HEK293 (cell line): ENCODE results near the gene PSME4.
"Not testable (repeated sequence)": the region's sequence is repeated elsewhere in the genome, so short reads cannot be mapped to it uniquely, and the experiment has no call there.

ENCODE experiments used
- CTCF ChIA-PET: fragments of 350-600 bp; formaldehyde crosslinking; extraction: SDS; loops from one replicate; lab custom pipeline; 2021; ENCODE audit warnings: antibody characterized with exemption; lab: Yijun Ruan, JAX
- POLR2A ChIA-PET: fragments of 300-600 bp; formaldehyde crosslinking; extraction: SDS; loops from one replicate; lab custom pipeline; 2020; ENCODE audit warnings: antibody characterized with exemption, inconsistent platforms; lab: Yijun Ruan, JAX
- H3K27ac ChIP-seq: fragments of 200-500 bp; sonication (Bioruptor generic); 2 replicates; pipeline ENCODE4 v1.5.1; 2014; ENCODE audit warnings: low read depth, low read length, control low read depth, inconsistent platforms; ENCODE audit errors: extremely low read depth
- H3K36me3 ChIP-seq, 2 experiments: fragments of 200-500 bp in 1 of 2; sonication (Bioruptor generic) in 1 of 2; 1 replicate in 1 of 2; 2 replicates in 1 of 2; pipeline ENCODE4 v1.5.1; 2014 to 2017; ENCODE audit warnings: inconsistent platforms in 2 of 2, low read length in 2 of 2; ENCODE audit not compliant: control insufficient read depth in 2 of 2, insufficient read depth in 1 of 2
- H3K4me1 ChIP-seq: fragments of 200-500 bp; sonication (Bioruptor generic); 2 replicates; pipeline ENCODE4 v1.5.1; 2014; ENCODE audit warnings: mild to moderate bottlenecking, low read length, inconsistent platforms; ENCODE audit not compliant: control insufficient read depth, insufficient read depth
- H3K4me3 ChIP-seq: 2 replicates; pipeline ENCODE4 v1.5.1; 2011; ENCODE audit warnings: low read depth, mild to moderate bottlenecking, control low read depth, low read length, moderate library complexity
- H3K9me3 ChIP-seq: fragments of 200-500 bp; sonication (Bioruptor generic); 2 replicates; pipeline ENCODE4 v1.5.1; 2014; ENCODE audit warnings: low read depth, low read length, inconsistent platforms; ENCODE audit not compliant: control insufficient read depth, insufficient read depth
- HOXA7 ChIP-seq: sonication (generic); formaldehyde crosslinking; IDR thresholded peaks from 2 replicates; pipeline ENCODE4 v1.8.1; 2022; ENCODE audit warnings: missing genetic modification reagents, borderline replicate concordance
- PRDM1 ChIP-seq: fragments of 450-650 bp; formaldehyde crosslinking; IDR thresholded peaks from 2 replicates; pipeline ENCODE4; 2016; ENCODE audit warnings: missing biosample characterization, missing genetic modification characterization
- SCRT2 ChIP-seq: fragments of 450-650 bp; formaldehyde crosslinking; IDR thresholded peaks from 2 replicates; pipeline ENCODE4 v1.5.1; 2016; ENCODE audit warnings: missing biosample characterization, missing genetic modification characterization
- SP2 ChIP-seq: fragments of 450-650 bp; formaldehyde crosslinking; IDR thresholded peaks from 2 replicates; pipeline ENCODE4 v1.5.1; 2016; ENCODE audit warnings: missing biosample characterization, missing genetic modification characterization
- ZNF155 ChIP-seq: fragments of 450-650 bp; formaldehyde crosslinking; IDR thresholded peaks from 2 replicates; pipeline ENCODE4 v1.5.1; 2016; ENCODE audit warnings: missing biosample characterization, missing genetic modification characterization
- ZNF16 ChIP-seq: fragments of 450-650 bp; formaldehyde crosslinking; IDR thresholded peaks from 2 replicates; pipeline ENCODE4 v1.5.1; 2016; ENCODE audit warnings: low read depth, missing biosample characterization, missing genetic modification characterization
- ZNF184 ChIP-seq: fragments of 450-650 bp; IDR thresholded peaks from 2 replicates; pipeline ENCODE4 v1.5.1; 2018; ENCODE audit warnings: missing biosample characterization, mild to moderate bottlenecking, missing genetic modification characterization
- ZNF341 ChIP-seq: fragments of 450-650 bp; formaldehyde crosslinking; IDR thresholded peaks from 2 replicates; pipeline ENCODE4; 2016; ENCODE audit warnings: low read depth, missing biosample characterization, missing genetic modification characterization
- ZNF391 ChIP-seq: fragments of 450-650 bp; formaldehyde crosslinking; IDR thresholded peaks from 2 replicates; pipeline ENCODE4 v1.5.1; 2016; ENCODE audit warnings: low read depth, missing biosample characterization, missing genetic modification characterization, borderline replicate concordance
- ZNF560 ChIP-seq: fragments of 450-650 bp; formaldehyde crosslinking; IDR thresholded peaks from 2 replicates; pipeline ENCODE4 v1.5.1; 2017; ENCODE audit warnings: missing biosample characterization, missing genetic modification characterization, borderline replicate concordance
- ZNF585B ChIP-seq: fragments of 450-650 bp; formaldehyde crosslinking; IDR thresholded peaks from 2 replicates; pipeline ENCODE4 v1.5.1; 2016; ENCODE audit warnings: missing biosample characterization, missing genetic modification characterization
- ZNF777 ChIP-seq: fragments of 450-650 bp; formaldehyde crosslinking; IDR thresholded peaks from 2 replicates; pipeline ENCODE4 v1.5.1; 2017; ENCODE audit warnings: missing biosample characterization, missing genetic modification characterization, borderline replicate concordance
- ZXDB ChIP-seq: fragments of 450-650 bp; formaldehyde crosslinking; IDR thresholded peaks from 2 replicates; pipeline ENCODE4 v1.5.1; 2016; ENCODE audit warnings: missing biosample characterization, missing genetic modification characterization
- TF ChIP-seq, protein P1 (sequence below): fragments of 450-650 bp; formaldehyde crosslinking; IDR thresholded peaks from 2 replicates; pipeline ENCODE4 v1.5.1; 2017; ENCODE audit warnings: missing biosample characterization, missing genetic modification characterization
- TF ChIP-seq, protein P2 (sequence below): fragments of 450-650 bp; formaldehyde crosslinking; IDR thresholded peaks from 2 replicates; pipeline ENCODE4 v1.5.1; 2016; ENCODE audit warnings: missing biosample characterization, missing genetic modification characterization
- TF ChIP-seq, protein P3 (sequence below): fragments of 450-650 bp; formaldehyde crosslinking; IDR thresholded peaks from 2 replicates; pipeline ENCODE4 v1.5.1; 2016; ENCODE audit warnings: missing biosample characterization, missing genetic modification characterization
- TF ChIP-seq, protein P4 (sequence below): fragments of 450-650 bp; formaldehyde crosslinking; IDR thresholded peaks from 2 replicates; pipeline ENCODE4 v1.5.1; 2017; ENCODE audit warnings: missing biosample characterization, missing genetic modification characterization
- TF ChIP-seq, protein P5 (sequence below): fragments of 450-650 bp; formaldehyde crosslinking; IDR thresholded peaks from 2 replicates; pipeline ENCODE4 v1.5.1; 2016; ENCODE audit warnings: missing biosample characterization, missing genetic modification characterization

PSME4 gene

DNA sequence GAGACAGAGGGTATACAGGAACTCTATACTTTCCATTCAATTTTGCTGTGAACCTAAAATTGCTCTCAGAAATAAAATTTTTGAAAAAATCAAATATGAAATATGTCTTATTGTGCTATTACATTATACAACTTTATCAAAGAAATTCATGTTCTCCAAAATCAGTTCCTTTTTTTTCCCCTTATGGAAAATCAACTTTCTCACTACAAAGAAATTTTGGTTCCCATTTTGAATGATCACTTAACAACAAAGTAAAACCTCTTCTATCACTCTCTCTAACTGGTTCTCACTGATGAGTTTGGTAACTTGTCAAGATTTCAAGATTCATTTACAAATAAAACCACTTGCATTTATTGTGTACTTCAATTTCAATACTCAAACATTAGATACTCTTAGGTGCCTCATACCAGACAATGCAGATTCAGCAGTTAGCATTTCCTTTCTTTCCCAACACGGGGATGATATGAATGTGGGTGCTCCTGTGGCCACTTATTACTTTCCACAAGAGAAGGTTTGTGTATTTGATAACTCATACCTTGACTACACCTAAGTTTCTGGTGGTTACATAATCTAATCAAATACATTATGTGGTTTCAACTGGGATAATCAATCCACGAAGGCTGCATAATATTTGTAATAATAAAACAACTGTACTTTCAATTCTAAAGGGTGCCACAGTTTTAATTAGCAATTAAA, 6.4 kb downstream of the PSME4 start:
- Histone ChIP-seq H3K27ac (no peak overlapping the region), H3K9me3 (no peaks in the 10 kb centered on the region), H3K4me3 (no peak overlapping the region), H3K4me1 (no peaks in the 10 kb centered on the region), H3K36me3 (no peaks in the 10 kb centered on the region; a peak in 1 of 3 replicates)
- ChIA-PET CTCF (no interaction called here), POLR2A (no interaction called here)
- TF ChIP-seq, protein P1, sequence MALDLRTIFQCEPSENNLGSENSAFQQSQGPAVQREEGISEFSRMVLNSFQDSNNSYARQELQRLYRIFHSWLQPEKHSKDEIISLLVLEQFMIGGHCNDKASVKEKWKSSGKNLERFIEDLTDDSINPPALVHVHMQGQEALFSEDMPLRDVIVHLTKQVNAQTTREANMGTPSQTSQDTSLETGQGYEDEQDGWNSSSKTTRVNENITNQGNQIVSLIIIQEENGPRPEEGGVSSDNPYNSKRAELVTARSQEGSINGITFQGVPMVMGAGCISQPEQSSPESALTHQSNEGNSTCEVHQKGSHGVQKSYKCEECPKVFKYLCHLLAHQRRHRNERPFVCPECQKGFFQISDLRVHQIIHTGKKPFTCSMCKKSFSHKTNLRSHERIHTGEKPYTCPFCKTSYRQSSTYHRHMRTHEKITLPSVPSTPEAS (tag by site-specific recombination), result no peak
- TF ChIP-seq PRDM1 (tag by site-specific recombination), result peak; percentile 69

DNA sequence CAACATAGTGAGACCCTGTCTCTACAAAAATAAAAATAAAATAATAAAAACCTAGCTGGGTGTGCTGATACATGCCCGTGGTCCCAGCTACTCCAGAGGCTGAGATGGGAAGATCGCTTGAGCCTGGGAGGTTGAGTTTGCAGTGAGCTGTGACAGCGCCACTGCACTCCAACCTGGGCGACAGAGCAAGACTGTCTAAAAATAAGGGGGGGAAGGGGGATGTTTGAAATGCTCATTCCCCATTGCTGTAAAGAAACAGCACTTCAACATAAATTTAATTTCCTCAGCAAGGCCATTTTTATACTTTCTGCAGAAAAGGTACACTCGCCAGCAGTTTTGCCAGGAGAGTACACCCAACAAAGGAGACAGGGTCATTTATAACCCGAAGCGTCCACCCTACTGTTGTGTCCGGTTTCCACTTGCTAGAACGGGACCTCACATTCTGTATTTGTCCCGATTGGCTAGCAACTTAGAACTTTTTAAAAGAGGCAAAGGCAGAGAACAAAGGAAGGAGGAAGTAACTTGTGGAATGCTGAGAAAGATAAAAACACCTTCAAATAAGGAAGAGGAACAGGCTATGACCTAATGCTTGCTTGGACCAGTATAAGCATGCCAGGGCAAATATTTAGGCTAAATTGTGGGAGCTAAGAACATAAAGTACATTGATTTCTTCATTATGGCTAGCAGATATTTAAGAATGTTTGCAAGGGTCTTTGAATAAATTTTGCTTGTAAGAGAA, 9.1 kb downstream of the PSME4 start:
- POLR2A ChIA-PET, H3K4me1 ChIP-seq, H3K27ac ChIP-seq, H3K36me3 ChIP-seq: not testable (repeated sequence)
- TF ChIP-seq SCRT2 (tag by site-specific recombination), result peak; percentile 70
- TF ChIP-seq, protein P2, sequence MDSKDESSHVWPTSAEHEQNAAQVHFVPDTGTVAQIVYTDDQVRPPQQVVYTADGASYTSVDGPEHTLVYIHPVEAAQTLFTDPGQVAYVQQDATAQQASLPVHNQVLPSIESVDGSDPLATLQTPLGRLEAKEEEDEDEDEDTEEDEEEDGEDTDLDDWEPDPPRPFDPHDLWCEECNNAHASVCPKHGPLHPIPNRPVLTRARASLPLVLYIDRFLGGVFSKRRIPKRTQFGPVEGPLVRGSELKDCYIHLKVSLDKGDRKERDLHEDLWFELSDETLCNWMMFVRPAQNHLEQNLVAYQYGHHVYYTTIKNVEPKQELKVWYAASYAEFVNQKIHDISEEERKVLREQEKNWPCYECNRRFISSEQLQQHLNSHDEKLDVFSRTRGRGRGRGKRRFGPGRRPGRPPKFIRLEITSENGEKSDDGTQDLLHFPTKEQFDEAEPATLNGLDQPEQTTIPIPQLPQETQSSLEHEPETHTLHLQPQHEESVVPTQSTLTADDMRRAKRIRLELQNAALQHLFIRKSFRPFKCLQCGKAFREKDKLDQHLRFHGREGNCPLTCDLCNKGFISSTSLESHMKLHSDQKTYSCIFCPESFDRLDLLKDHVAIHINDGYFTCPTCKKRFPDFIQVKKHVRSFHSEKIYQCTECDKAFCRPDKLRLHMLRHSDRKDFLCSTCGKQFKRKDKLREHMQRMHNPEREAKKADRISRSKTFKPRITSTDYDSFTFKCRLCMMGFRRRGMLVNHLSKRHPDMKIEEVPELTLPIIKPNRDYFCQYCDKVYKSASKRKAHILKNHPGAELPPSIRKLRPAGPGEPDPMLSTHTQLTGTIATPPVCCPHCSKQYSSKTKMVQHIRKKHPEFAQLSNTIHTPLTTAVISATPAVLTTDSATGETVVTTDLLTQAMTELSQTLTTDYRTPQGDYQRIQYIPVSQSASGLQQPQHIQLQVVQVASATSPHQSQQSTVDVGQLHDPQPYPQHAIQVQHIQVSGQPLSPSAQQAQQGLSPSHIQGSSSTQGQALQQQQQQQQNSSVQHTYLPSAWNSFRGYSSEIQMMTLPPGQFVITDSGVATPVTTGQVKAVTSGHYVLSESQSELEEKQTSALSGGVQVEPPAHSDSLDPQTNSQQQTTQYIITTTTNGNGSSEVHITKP (tag by site-specific recombination), result peak; percentile 62
- TF ChIP-seq, all 188 proteins: peak for 2; not testable (repeated sequence) for 186
- CTCF ChIA-PET, H3K4me3 ChIP-seq, H3K9me3 ChIP-seq: not testable (repeated sequence)

DNA sequence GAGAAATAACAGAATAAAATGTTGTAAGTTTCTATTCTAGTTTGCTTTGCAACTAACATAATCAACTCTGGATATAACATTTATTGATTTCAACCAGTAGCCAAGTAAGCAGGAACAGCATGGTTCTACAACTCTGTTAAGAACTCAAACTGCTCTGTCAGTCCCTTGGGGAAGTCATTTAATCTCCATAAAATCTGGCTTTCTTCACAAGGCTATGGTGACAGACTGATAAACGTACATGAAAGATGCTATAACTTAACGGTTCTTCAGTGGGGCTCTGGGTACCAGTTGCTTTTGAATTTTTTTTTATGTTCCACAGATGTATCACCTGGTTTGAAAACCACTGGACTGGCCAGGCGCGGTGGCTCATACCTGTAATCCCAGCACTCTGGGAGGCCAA, 10.3 kb downstream of the PSME4 start:
- POLR2A ChIA-PET, result no interaction called here
- CTCF ChIA-PET, result no interaction called here
- H3K36me3 ChIP-seq, result no peaks in the 10 kb centered on the region; a peak in 1 of 3 replicates
- no peaks in the 10 kb centered on the region for H3K9me3 ChIP-seq
- H3K4me1 ChIP-seq, result 0 out of 2 replicates have a peak, but pooled peaks cover 5% of the 10 kb centered on the region
- H3K27ac ChIP-seq, result no peak overlapping the region
- no peak overlapping the region for H3K4me3 ChIP-seq
- TF ChIP-seq, protein P3, sequence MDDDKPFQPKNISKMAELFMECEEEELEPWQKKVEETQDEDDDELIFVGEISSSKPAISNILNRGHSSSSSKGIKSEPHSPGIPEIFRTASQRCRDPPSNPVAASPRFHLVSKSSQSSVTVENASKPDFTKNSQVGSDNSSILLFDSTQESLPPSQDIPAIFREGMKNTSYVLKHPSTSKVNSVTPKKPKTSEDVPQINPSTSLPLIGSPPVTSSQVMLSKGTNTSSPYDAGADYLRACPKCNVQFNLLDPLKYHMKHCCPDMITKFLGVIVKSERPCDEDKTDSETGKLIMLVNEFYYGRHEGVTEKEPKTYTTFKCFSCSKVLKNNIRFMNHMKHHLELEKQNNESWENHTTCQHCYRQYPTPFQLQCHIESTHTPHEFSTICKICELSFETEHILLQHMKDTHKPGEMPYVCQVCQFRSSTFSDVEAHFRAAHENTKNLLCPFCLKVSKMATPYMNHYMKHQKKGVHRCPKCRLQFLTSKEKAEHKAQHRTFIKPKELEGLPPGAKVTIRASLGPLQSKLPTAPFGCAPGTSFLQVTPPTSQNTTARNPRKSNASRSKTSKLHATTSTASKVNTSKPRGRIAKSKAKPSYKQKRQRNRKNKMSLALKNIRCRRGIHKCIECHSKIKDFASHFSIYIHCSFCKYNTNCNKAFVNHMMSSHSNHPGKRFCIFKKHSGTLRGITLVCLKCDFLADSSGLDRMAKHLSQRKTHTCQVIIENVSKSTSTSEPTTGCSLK, result no peak
- TF ChIP-seq ZNF777 (tag by site-specific recombination), result no peak
- no peak for TF ChIP-seq ZNF184 (tag by site-specific recombination)
- TF ChIP-seq ZNF391 (tag by site-specific recombination), result no peak
- no peak for TF ChIP-seq ZNF341
- TF ChIP-seq ZNF585B, result no peak
- TF ChIP-seq, protein P4, sequence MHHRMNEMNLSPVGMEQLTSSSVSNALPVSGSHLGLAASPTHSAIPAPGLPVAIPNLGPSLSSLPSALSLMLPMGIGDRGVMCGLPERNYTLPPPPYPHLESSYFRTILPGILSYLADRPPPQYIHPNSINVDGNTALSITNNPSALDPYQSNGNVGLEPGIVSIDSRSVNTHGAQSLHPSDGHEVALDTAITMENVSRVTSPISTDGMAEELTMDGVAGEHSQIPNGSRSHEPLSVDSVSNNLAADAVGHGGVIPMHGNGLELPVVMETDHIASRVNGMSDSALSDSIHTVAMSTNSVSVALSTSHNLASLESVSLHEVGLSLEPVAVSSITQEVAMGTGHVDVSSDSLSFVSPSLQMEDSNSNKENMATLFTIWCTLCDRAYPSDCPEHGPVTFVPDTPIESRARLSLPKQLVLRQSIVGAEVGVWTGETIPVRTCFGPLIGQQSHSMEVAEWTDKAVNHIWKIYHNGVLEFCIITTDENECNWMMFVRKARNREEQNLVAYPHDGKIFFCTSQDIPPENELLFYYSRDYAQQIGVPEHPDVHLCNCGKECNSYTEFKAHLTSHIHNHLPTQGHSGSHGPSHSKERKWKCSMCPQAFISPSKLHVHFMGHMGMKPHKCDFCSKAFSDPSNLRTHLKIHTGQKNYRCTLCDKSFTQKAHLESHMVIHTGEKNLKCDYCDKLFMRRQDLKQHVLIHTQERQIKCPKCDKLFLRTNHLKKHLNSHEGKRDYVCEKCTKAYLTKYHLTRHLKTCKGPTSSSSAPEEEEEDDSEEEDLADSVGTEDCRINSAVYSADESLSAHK (tag by site-specific recombination), result no peak
- TF ChIP-seq ZNF16 (tag by site-specific recombination), result no peak
- TF ChIP-seq ZNF155 (tag by site-specific recombination), result no peak
- TF ChIP-seq, protein P5, sequence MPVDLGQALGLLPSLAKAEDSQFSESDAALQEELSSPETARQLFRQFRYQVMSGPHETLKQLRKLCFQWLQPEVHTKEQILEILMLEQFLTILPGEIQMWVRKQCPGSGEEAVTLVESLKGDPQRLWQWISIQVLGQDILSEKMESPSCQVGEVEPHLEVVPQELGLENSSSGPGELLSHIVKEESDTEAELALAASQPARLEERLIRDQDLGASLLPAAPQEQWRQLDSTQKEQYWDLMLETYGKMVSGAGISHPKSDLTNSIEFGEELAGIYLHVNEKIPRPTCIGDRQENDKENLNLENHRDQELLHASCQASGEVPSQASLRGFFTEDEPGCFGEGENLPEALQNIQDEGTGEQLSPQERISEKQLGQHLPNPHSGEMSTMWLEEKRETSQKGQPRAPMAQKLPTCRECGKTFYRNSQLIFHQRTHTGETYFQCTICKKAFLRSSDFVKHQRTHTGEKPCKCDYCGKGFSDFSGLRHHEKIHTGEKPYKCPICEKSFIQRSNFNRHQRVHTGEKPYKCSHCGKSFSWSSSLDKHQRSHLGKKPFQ (tag by site-specific recombination), result no peak
- TF ChIP-seq ZXDB (tag by site-specific recombination), result no peak
- TF ChIP-seq ZNF560 (tag by site-specific recombination), result no peak
- no peak for TF ChIP-seq HOXA7 (CRISPR knock-in tag)
- TF ChIP-seq SP2 (tag by site-specific recombination), result no peak
